HEK293 (cell line): ENCODE data around the gene NEO1.
"Not testable (repeated sequence)": the region's sequence is repeated elsewhere in the genome, so short reads cannot be mapped to it uniquely, and the experiment has no call there.

Experiments used
- CTCF ChIA-PET: fragments of 350-600 bp; formaldehyde crosslinking; extraction: SDS; loops from one replicate; lab custom pipeline; 2021; ENCODE audit warnings: antibody characterized with exemption; lab: Yijun Ruan, JAX
- POLR2A ChIA-PET: fragments of 300-600 bp; formaldehyde crosslinking; extraction: SDS; loops from one replicate; lab custom pipeline; 2020; ENCODE audit warnings: antibody characterized with exemption, inconsistent platforms; lab: Yijun Ruan, JAX
- H3K27ac ChIP-seq: fragments of 200-500 bp; sonication (Bioruptor generic); 2 replicates; pipeline ENCODE4 v1.5.1; 2014; ENCODE audit warnings: low read depth, low read length, control low read depth, inconsistent platforms; ENCODE audit errors: extremely low read depth
- H3K36me3 ChIP-seq, 2 experiments: fragments of 200-500 bp in 1 of 2; sonication (Bioruptor generic) in 1 of 2; 1 replicate in 1 of 2; 2 replicates in 1 of 2; pipeline ENCODE4 v1.5.1; 2014 to 2017; ENCODE audit warnings: inconsistent platforms in 2 of 2, low read length in 2 of 2; ENCODE audit not compliant: control insufficient read depth in 2 of 2, insufficient read depth in 1 of 2
- H3K4me1 ChIP-seq: fragments of 200-500 bp; sonication (Bioruptor generic); 2 replicates; pipeline ENCODE4 v1.5.1; 2014; ENCODE audit warnings: mild to moderate bottlenecking, low read length, inconsistent platforms; ENCODE audit not compliant: control insufficient read depth, insufficient read depth
- H3K4me3 ChIP-seq: 2 replicates; pipeline ENCODE4 v1.5.1; 2011; ENCODE audit warnings: low read depth, mild to moderate bottlenecking, control low read depth, low read length, moderate library complexity
- H3K9me3 ChIP-seq: fragments of 200-500 bp; sonication (Bioruptor generic); 2 replicates; pipeline ENCODE4 v1.5.1; 2014; ENCODE audit warnings: low read depth, low read length, inconsistent platforms; ENCODE audit not compliant: control insufficient read depth, insufficient read depth
- FEZF1 ChIP-seq: fragments of 450-650 bp; formaldehyde crosslinking; IDR thresholded peaks from 2 replicates; pipeline ENCODE4 v1.5.1; 2016; ENCODE audit warnings: missing biosample characterization, missing genetic modification characterization
- HOXC10 ChIP-seq: sonication (generic); formaldehyde crosslinking; IDR thresholded peaks from 2 replicates; pipeline ENCODE4 v1.8.1; 2023; ENCODE audit warnings: mild to moderate bottlenecking, missing genetic modification reagents
- PRDM1 ChIP-seq: fragments of 450-650 bp; formaldehyde crosslinking; IDR thresholded peaks from 2 replicates; pipeline ENCODE4; 2016; ENCODE audit warnings: missing biosample characterization, missing genetic modification characterization
- REPIN1 ChIP-seq: fragments of 450-650 bp; formaldehyde crosslinking; IDR thresholded peaks from 2 replicates; pipeline ENCODE4 v1.5.1; 2017; ENCODE audit warnings: missing biosample characterization, missing genetic modification characterization, low read depth
- WT1 ChIP-seq: fragments of 450-650 bp; formaldehyde crosslinking; IDR thresholded peaks from 2 replicates; pipeline ENCODE4 v1.5.1; 2016; ENCODE audit warnings: missing biosample characterization, missing genetic modification characterization
- YY2 ChIP-seq: fragments of 450-650 bp; formaldehyde crosslinking; IDR thresholded peaks from 2 replicates; pipeline ENCODE4 v1.5.1; 2016; ENCODE audit warnings: missing biosample characterization, missing genetic modification characterization
- ZBTB17 ChIP-seq: fragments of 450-650 bp; formaldehyde crosslinking; IDR thresholded peaks from 2 replicates; pipeline ENCODE4 v1.5.1; 2016; ENCODE audit warnings: missing biosample characterization, missing genetic modification characterization
- ZBTB7A ChIP-seq: fragments of 450-650 bp; formaldehyde crosslinking; IDR thresholded peaks from 2 replicates; pipeline ENCODE4 v1.5.1; 2016; ENCODE audit warnings: low read depth, missing biosample characterization, missing genetic modification characterization
- ZNF10 ChIP-seq: fragments of 450-650 bp; formaldehyde crosslinking; IDR thresholded peaks from 2 replicates; pipeline ENCODE4 v1.5.1; 2017; ENCODE audit warnings: missing biosample characterization, missing genetic modification characterization
- ZNF292 ChIP-seq: fragments of 450-650 bp; formaldehyde crosslinking; IDR thresholded peaks from 2 replicates; pipeline ENCODE4 v1.5.1; 2016; ENCODE audit warnings: low read depth, missing biosample characterization, missing genetic modification characterization, borderline replicate concordance
- ZNF366 ChIP-seq: fragments of 450-650 bp; formaldehyde crosslinking; conservative IDR thresholded peaks from 2 replicates; pipeline ENCODE4 v1.5.1; 2016; ENCODE audit warnings: missing biosample characterization, missing genetic modification characterization
- ZNF394 ChIP-seq: fragments of 450-650 bp; formaldehyde crosslinking; IDR thresholded peaks from 2 replicates; pipeline ENCODE4 v1.5.1; 2016; ENCODE audit warnings: missing biosample characterization, missing genetic modification characterization, mild to moderate bottlenecking, moderate library complexity, borderline replicate concordance
- ZNF404 ChIP-seq: fragments of 450-650 bp; formaldehyde crosslinking; IDR thresholded peaks from 2 replicates; pipeline ENCODE4 v1.5.1; 2017; ENCODE audit warnings: missing biosample characterization, missing genetic modification characterization
- ZNF423 ChIP-seq: fragments of 450-650 bp; formaldehyde crosslinking; IDR thresholded peaks from 2 replicates; pipeline ENCODE4 v1.5.1; 2016; ENCODE audit warnings: missing biosample characterization, missing genetic modification characterization
- ZNF561 ChIP-seq: fragments of 450-650 bp; IDR thresholded peaks from 2 replicates; pipeline ENCODE4 v1.5.1; 2018; ENCODE audit warnings: missing biosample characterization, missing genetic modification characterization, borderline replicate concordance
- ZNF600 ChIP-seq: fragments of 450-650 bp; formaldehyde crosslinking; IDR thresholded peaks from 2 replicates; pipeline ENCODE4 v1.5.1; 2016; ENCODE audit warnings: missing biosample characterization, missing genetic modification characterization
- ZNF654 ChIP-seq: fragments of 450-650 bp; formaldehyde crosslinking; IDR thresholded peaks from 2 replicates; pipeline ENCODE4 v1.5.1; 2016; ENCODE audit warnings: low read depth, missing biosample characterization, missing genetic modification characterization
- TF ChIP-seq, protein P1 (sequence below): fragments of 450-650 bp; formaldehyde crosslinking; IDR thresholded peaks from 2 replicates; pipeline ENCODE4 v1.5.1; 2016; ENCODE audit warnings: missing biosample characterization, missing genetic modification characterization
- TF ChIP-seq, protein P2 (sequence below): fragments of 450-650 bp; formaldehyde crosslinking; IDR thresholded peaks from 2 replicates; pipeline ENCODE4 v1.5.1; 2016; ENCODE audit warnings: missing biosample characterization, missing genetic modification characterization

The NEO1 gene

DNA sequence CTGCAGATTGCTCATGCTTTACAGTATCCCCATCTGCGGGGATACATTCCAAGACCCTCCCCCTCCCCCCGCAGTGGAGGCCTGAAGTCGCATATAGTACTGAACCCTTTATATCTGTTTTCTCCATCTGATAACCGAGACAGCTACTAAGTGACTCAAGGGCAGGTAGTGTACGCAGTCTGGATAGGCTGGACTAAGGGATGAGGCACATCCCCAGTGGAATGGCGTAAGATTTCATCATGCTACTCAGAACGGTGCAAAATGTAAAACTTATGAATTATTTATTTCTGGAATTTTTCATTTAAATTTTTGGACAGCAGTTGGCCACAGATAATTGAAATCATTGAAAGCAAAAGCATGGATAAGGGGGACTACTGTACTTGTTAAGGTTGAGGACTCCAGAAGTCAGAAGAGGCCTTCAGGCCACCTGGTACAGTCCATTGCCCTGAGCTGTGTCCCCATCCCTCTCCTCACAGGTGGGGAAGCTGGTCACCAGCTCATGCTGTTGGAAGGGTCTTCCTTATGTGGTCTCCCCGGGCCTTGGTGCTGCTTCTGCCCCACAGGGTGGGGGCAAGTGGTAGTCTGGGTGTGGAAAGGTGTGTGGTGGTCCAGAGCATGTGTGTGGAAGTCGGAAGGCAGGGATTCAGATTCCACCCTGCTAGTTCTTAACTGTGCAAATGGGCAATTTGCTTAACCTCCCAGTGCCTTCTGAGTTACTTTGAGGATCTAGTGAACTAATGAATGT lies 244.5 kb downstream of the NEO1 start (continued):
- TF ChIP-seq ZNF423 (tag by site-specific recombination) (no peak), ZNF10 (tag by site-specific recombination) (no peak), ZNF366 (tag by site-specific recombination) (no peak)
- TF ChIP-seq, all 188 proteins: peak for 0

DNA sequence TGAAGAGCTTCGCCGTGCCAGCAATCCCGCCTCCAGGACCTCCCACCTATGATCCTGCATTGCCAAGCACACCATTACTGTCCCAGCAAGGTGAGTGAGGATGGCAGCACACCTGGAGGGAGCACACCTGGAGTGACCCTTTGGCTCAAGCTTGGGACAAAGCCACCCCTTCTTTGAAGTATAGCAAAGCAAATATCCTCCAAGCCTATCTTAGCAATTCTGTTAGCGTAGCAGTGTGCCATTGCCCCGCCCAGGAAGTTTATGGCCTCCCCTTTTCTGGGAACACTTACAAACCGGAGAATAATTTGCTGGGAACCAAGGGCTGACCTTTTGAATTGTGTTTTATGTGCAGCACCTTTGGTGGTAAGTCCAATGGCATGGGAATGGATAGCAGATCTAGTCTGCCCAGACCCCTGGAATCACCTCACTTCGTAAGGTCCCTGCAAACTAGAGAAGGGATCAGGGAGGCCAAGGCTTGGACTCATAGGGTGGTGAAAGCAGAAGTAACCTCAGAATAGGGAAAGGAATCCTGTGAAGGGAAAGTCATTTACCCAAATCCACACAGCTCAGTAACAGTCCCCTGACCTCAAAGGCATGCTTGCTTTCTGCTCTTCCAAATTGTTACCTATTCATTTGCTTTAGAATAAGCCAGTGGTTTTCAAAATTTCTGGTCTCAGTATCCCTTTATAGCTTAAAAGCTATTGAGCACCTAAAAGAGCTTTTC lies 246.4 kb downstream of the NEO1 start:
- H3K36me3 ChIP-seq, result peaks cover 30 to 57% of the 10 kb centered on the region in 2 experiments
- no peaks in the 10 kb centered on the region for H3K4me1 ChIP-seq
- POLR2A ChIA-PET, result interaction anchor here (0.7 kb wide), 1 partner anchor 17 kb away, joined by 3 read pairs; no protein-coding TSS in a partner anchor
- H3K27ac ChIP-seq, result no peak overlapping the region
- H3K9me3 ChIP-seq, result no peaks in the 10 kb centered on the region
- TF ChIP-seq PRDM1 (tag by site-specific recombination) (0 out of 2 replicates have a peak, but pooled peaks have one; percentile 20), ZBTB7A (tag by site-specific recombination) (no peak)
- TF ChIP-seq, all 188 proteins: peak for 1
- CTCF ChIA-PET, result interaction anchor here (0.5 to 2.7 kb wide), 10 partner anchors 8 to 406 kb away, joined by 3 to 12 read pairs (median 3); no protein-coding TSS in a partner anchor
- H3K4me3 ChIP-seq, result no peak overlapping the region

DNA sequence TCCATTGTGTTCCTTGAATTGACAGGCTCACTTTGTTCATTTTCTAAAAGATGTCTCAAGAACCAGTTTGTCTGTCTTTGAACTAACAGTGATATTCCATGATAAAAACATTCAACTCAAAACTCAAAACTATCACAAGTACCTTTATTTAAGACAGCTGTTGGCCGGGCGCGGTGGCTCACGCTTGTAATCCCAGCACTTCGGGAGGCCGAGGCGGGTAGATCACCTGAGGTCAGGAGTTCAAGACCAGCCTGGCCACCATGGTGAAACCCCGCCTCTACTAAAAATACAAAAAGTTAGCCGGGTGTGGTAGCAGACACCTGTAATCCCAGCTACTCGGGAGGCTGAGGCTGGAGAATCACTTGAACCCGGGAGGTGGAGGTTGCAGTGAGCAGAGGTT lies 248.0 kb downstream of the NEO1 start:
- POLR2A ChIA-PET, result not testable (repeated sequence)
- CTCF ChIA-PET, result interaction anchor here (0.6 kb wide), 2 partner anchors 578 to 783 kb away, joined by 4 to 5 read pairs; no protein-coding TSS in a partner anchor
- H3K36me3 ChIP-seq, result peaks cover 34 to 57% of the 10 kb centered on the region in 2 experiments

DNA sequence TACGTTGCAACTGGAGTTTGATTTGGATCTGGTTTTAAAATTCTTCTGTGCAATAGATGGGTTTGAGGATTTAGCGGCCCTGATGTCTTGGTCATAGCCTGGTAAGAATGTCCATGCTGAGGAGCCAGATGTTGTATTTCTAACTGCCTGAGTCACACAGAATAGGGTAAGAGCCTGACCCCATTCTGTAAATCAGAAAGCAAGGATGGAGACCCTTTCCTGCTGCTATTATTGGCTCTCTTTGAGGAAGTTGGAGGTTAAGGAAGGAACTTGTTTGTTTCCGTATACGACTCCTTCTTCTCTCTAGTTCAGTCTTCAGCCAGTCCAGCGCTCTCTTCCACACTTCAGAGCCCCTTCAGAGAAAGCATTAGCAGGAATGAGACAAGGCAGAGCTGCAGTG lies 251.4 kb downstream of the NEO1 start:
- CTCF ChIA-PET, result interaction anchor here (3.1 to 5.4 kb wide), 2 partner anchors 332 to 401 kb away, joined by 16 to 55 read pairs; no protein-coding TSS in a partner anchor
- POLR2A ChIA-PET, result no interaction called here
- no peak overlapping the region for H3K27ac ChIP-seq

More for the DNA sequence above, 248.0 kb downstream of the NEO1 start:
- not testable (repeated sequence) for H3K9me3 ChIP-seq, H3K27ac ChIP-seq, H3K4me3 ChIP-seq, H3K4me1 ChIP-seq

DNA sequence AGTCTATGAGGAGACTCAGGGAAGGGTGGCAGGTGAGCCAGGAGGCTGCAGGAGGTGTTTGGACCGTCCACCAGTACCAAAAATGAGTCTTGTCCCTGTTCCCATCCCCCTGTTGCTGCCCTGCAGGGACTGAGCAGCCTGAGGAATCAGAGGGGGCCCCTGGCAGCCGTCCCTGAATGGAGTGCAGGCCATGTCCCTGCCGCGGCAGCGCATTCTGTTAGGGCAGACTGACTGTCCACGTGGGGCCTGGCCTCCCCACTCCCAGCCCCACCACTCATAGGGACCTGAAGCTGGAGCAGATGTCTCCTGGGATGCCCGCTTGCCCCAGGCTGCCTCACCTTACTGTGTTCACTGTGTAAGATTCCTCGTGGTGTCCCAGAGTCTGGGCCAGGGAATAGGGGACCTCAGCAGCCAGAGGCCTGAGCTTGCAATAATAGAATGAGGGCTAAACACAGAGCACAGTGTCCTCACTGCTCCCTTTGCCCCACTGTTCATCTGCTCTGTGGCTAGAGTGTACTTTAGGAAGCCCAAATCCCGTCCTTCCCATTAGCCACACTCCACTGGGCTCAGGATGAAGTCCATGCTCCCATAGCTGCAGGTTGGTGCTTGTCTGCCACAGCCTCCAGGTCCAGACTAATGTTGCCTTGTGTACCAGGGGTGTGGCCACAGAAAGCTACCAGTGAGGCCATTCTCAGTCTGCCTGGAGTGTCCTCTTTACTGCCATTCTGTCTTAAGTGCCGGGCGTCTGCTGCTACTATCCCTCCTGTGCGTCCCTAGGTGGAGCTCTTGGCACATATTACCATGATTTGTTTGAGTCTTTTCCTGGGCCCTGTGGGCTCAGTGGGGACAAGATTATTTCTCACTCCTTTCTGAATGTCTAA lies 253.3 kb downstream of the NEO1 start:
- POLR2A ChIA-PET, result interaction anchor here (0.7 to 1.4 kb wide), 3 partner anchors 63 to 391 kb away, joined by 3 to 7 read pairs (median 3); partner anchors contain the start of gene HCN4
- Histone ChIP-seq H3K27ac (no peak overlapping the region), H3K36me3 (peaks cover 20 to 39% of the 10 kb centered on the region in 2 experiments), H3K9me3 (no peaks in the 10 kb centered on the region), H3K4me1 (no peaks in the 10 kb centered on the region), H3K4me3 (no peak overlapping the region)
- TF ChIP-seq, protein P1, sequence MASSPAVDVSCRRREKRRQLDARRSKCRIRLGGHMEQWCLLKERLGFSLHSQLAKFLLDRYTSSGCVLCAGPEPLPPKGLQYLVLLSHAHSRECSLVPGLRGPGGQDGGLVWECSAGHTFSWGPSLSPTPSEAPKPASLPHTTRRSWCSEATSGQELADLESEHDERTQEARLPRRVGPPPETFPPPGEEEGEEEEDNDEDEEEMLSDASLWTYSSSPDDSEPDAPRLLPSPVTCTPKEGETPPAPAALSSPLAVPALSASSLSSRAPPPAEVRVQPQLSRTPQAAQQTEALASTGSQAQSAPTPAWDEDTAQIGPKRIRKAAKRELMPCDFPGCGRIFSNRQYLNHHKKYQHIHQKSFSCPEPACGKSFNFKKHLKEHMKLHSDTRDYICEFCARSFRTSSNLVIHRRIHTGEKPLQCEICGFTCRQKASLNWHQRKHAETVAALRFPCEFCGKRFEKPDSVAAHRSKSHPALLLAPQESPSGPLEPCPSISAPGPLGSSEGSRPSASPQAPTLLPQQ (tag by site-specific recombination), result 0 out of 2 replicates have a peak, but pooled peaks have one; percentile 46
- TF ChIP-seq ZNF561 (tag by site-specific recombination), result no peak
- TF ChIP-seq FEZF1 (tag by site-specific recombination), result peak; percentile 79
- 0 out of 2 replicates have a peak, but pooled peaks have one; percentile 29 for TF ChIP-seq YY2 (tag by site-specific recombination)
- TF ChIP-seq ZNF292 (tag by site-specific recombination), result no peak
- no peak for TF ChIP-seq WT1 (tag by site-specific recombination)
- 0 out of 2 replicates have a peak, but pooled peaks have one; percentile 19 for TF ChIP-seq ZBTB17 (tag by site-specific recombination)
- no peak for TF ChIP-seq REPIN1 (tag by site-specific recombination)
- peak; percentile 91 for TF ChIP-seq ZNF654 (tag by site-specific recombination)
- TF ChIP-seq, protein P2, sequence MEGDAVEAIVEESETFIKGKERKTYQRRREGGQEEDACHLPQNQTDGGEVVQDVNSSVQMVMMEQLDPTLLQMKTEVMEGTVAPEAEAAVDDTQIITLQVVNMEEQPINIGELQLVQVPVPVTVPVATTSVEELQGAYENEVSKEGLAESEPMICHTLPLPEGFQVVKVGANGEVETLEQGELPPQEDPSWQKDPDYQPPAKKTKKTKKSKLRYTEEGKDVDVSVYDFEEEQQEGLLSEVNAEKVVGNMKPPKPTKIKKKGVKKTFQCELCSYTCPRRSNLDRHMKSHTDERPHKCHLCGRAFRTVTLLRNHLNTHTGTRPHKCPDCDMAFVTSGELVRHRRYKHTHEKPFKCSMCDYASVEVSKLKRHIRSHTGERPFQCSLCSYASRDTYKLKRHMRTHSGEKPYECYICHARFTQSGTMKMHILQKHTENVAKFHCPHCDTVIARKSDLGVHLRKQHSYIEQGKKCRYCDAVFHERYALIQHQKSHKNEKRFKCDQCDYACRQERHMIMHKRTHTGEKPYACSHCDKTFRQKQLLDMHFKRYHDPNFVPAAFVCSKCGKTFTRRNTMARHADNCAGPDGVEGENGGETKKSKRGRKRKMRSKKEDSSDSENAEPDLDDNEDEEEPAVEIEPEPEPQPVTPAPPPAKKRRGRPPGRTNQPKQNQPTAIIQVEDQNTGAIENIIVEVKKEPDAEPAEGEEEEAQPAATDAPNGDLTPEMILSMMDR, result peak; percentile 77
- TF ChIP-seq ZNF394 (tag by site-specific recombination), result no peak
- TF ChIP-seq HOXC10 (CRISPR knock-in tag), result no peak
- 0 out of 2 replicates have a peak, but pooled peaks have one; percentile 23 for TF ChIP-seq ZNF600 (tag by site-specific recombination)
- CTCF ChIA-PET, result interaction anchor here (0.5 to 5.4 kb wide), 31 partner anchors 9 to 601 kb away, joined by 3 to 55 read pairs (median 4); no protein-coding TSS in a partner anchor

More for the DNA sequence above, 251.4 kb downstream of the NEO1 start:
- H3K4me1 ChIP-seq, result no peaks in the 10 kb centered on the region
- no peaks in the 10 kb centered on the region for H3K9me3 ChIP-seq
- TF ChIP-seq HOXC10 (CRISPR knock-in tag) (no peak), ZNF404 (tag by site-specific recombination) (no peak)
- H3K4me3 ChIP-seq, result no peak overlapping the region
- H3K36me3 ChIP-seq, result peaks cover 34 to 48% of the 10 kb centered on the region in 2 experiments
